Adipocyte (in vitro differentiated cells): ENCODE measurements around the gene LSAMP.

ENCODE experiments used
- DNase-seq: peaks from one replicate; pipeline ENCODE4 v3.0.0-alpha.2; 2015; ENCODE audit warnings: low read depth
- H3K27me3 ChIP-seq: replicated peaks from 2 replicates; pipeline ENCODE4 v1.7.0; 2013; ENCODE audit warnings: mild to moderate bottlenecking, low read length, moderate library complexity; ENCODE audit not compliant: control insufficient read depth, insufficient read depth
- H3K36me3 ChIP-seq: 2 replicates; pipeline ENCODE4 v1.7.0; 2013; ENCODE audit warnings: low read length, mild to moderate bottlenecking, moderate library complexity; ENCODE audit not compliant: control insufficient read depth, insufficient read depth, severe bottlenecking
- H3K4me1 ChIP-seq: 2 replicates; pipeline ENCODE4 v1.7.0; 2013; ENCODE audit warnings: mild to moderate bottlenecking, low read length, moderate library complexity; ENCODE audit not compliant: control insufficient read depth, insufficient read depth
- H3K4me3 ChIP-seq: 2 replicates; pipeline ENCODE4 v1.7.0; 2013; ENCODE audit warnings: mild to moderate bottlenecking, low read length, moderate library complexity
- H3K9ac ChIP-seq: 2 replicates; pipeline ENCODE4 v1.7.0; 2013; ENCODE audit warnings: mild to moderate bottlenecking, low read length, moderate library complexity
- H3K9me3 ChIP-seq: 2 replicates; pipeline ENCODE4 v1.7.0; 2013; ENCODE audit warnings: mild to moderate bottlenecking, low read length, moderate library complexity; ENCODE audit not compliant: control insufficient read depth

Gene LSAMP

DNA sequence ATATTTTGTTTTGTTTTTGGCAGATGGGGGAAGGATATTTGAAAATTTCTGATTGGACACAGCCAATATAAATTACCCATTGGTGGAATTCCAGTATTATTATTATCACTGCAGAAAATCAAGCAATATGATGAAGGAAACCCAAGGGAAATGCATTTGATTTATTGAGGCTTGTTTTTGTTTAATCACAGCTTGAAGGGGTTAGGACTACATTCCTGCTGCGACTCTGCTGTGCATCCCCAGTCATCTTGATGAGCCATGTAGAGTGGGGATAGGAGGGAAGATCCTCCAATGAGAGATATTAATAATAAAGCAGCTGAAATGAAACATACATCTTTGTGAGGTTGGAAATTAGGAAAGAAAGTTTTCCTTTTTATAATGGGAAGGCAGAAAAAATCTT, 613.4 kb downstream of the LSAMP start:
- DNase-seq = no peak

DNA sequence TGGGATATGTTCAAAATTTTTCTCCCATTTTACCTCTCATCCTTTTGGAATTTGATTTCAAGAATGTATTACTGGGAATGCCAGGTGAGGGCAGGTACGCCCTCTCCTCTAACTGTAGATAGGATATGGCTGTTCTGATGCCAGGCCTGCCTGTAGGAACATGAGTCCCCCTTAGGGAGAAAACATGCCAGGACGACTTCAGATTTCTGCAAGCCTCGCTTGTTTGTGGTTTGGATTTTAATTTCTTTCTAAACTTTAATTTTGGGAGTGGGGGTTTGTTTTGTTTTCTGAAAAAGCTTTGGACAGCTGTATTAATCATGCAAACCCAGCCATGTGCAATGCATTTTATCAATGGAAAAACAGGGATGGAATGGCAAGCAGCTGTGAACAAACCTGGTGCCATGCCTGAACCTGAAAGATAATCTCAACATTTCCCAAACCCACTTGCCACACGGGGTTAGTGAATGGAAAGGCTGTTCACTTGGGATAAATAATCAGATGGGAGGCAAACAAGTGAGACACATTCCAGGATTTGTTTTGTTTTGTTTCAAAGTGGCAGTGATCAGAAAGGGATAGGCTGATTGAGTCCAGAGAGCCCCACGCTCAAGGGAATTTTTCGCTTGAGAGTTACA, 614.4 kb downstream of the LSAMP start:
- DNase-seq = no peak
- Histone ChIP-seq H3K27me3 (no peaks in the 10 kb centered on the region), H3K36me3 (no peaks in the 10 kb centered on the region), H3K9me3 (no peaks in the 10 kb centered on the region), H3K9ac (no peak overlapping the region), H3K4me3 (no peak overlapping the region), H3K4me1 (peaks cover 19% of the 10 kb centered on the region)

More for the DNA sequence above, 613.4 kb downstream of the LSAMP start:
- peaks cover 28% of the 10 kb centered on the region for H3K4me1 ChIP-seq
- H3K4me3 ChIP-seq = no peak overlapping the region
- no peaks in the 10 kb centered on the region for H3K9me3 ChIP-seq
- no peaks in the 10 kb centered on the region for H3K27me3 ChIP-seq
- no peaks in the 10 kb centered on the region for H3K36me3 ChIP-seq
- no peak overlapping the region for H3K9ac ChIP-seq

DNA sequence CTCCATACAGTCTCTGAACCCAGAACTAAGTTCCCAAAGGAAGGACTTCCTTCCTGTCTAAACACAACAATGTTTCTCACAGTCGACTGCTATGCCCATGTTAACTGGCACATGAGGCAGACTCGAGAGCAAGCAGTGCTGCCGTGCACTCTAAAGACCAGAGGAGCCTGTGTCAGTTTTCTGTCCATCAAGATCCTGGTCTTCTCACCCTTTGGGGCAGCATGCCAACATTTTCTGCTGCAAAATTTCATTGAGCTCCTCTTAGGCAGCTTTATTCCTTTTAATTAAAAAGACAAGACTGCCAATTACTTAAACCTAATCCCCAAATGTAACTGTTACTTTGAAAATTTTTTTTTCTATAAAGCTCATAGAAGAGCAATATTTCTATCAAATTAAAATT, 616.9 kb downstream of the LSAMP start:
- H3K36me3 ChIP-seq = no peaks in the 10 kb centered on the region
- no peak overlapping the region for H3K9ac ChIP-seq
- H3K27me3 ChIP-seq = no peaks in the 10 kb centered on the region
- H3K9me3 ChIP-seq = no peaks in the 10 kb centered on the region
- no peak overlapping the region for H3K4me3 ChIP-seq
- DNase-seq = no peak
- H3K4me1 ChIP-seq = peaks cover 6% of the 10 kb centered on the region

DNA sequence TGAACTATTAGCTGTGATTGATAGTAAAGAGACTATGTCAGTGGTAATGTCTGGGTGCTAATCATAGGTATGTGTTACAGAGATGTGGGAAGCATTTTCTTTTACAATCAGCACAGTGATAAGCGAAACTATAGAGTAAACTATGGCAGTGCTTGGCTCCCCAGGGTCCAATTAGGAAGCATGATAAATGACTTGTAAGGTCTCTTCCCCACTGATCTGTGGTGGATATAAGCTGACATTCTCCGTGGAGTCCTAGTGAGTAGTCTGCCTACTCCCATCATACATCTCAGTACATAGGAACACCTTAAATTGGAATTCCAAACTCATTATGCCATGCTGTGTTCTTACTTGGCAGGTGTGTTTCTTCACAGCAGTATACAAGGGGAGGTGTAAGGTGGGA, 617.8 kb downstream of the LSAMP start:
- Histone ChIP-seq H3K9ac (no peak overlapping the region), H3K4me3 (no peak overlapping the region), H3K9me3 (no peaks in the 10 kb centered on the region), H3K27me3 (no peaks in the 10 kb centered on the region), H3K36me3 (no peaks in the 10 kb centered on the region), H3K4me1 (peaks cover 4% of the 10 kb centered on the region)
- DNase-seq = no peak

DNA sequence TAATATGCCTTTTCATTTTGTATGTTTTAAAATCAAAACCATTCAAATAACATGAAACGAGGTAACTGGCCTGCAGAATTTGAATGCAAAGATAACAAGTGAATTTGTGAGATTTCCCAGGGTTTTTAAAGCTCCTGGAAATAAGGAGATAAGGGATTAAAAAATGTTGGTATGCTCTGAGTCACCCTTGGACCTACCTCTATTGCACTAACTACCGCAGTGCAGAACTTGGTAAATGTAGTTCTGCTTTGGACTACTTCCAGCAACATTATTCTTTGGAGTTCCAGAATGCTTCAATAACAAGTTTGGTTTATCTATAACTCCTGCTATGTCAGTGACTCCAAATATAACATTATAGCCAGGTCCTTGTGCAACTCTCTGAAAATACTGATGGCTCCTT, 620.2 kb downstream of the LSAMP start:
- Histone ChIP-seq H3K9ac (no peak overlapping the region), H3K9me3 (no peaks in the 10 kb centered on the region), H3K4me3 (no peak overlapping the region), H3K4me1 (peaks cover 4% of the 10 kb centered on the region), H3K36me3 (no peaks in the 10 kb centered on the region), H3K27me3 (no peaks in the 10 kb centered on the region)
- no peak for DNase-seq

DNA sequence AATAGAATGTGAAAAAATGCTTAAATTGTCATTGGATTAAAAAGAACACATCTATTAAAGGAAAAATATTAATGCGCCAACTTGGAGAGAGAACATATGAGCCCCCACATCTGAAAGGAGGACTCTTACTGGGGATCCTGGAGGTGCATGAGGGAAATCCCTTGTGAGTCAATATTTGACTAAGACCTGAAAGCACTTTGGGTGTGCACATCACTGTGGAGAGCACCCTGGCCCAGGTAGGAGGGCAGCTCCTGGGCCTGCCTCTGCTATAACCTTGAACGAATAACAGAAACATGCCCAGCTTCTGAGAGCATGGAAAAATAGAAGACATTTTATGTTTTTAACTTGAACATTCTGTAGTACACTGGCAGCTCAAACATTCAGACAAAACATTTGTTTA, 622.2 kb downstream of the LSAMP start:
- Histone ChIP-seq H3K9me3 (no peaks in the 10 kb centered on the region), H3K4me1 (peaks cover 4% of the 10 kb centered on the region), H3K4me3 (no peak overlapping the region), H3K9ac (no peak overlapping the region), H3K27me3 (no peaks in the 10 kb centered on the region), H3K36me3 (no peaks in the 10 kb centered on the region)
- DNase-seq = no peak

DNA sequence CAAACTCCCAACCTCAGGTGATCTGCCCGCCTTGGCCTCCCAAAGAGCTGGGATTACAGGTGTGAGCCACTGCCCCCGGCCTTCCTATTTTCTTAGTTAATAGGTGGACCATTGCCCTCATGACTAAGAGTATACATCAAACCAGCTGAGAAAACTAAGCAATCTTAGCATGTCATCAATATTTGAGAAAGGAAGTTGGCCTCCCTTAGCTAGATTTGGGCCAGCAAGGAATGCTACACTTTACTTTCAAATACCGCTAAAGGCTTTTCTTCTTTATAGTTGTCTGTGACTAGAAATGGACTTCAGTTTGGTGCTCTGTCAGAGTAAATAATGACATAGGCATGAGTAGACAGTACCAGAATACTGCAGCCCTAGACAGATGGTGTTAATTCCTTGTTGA, 622.7 kb downstream of the LSAMP start:
- no peak for DNase-seq
- H3K9me3 ChIP-seq = no peaks in the 10 kb centered on the region

DNA sequence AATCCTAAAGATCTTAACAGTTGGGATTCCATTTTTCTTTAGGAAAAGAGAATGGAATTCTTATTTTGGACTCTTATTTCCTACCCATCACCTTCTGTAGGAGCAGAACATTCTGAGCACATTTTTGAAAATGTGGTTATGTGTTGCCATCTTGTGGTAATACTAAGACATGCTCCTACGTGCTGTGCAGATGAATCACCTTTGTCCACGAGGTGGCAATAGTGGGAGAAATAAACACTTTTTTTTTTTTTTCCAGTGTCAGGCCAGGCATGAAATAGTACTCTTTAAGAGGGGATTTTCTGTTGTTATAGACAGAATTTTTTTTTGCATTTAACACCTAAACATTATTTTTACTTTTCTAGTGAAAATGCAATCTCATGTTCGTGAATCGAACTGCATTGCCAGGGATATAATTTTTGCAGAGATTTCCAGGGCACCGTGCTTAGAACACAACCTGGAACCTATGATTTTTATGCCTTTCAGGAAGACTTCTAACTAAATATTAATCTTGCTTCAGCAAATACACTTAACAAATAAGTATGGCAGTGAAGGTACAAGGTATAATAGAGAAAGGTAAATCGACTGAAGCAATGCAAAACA, 625.4 kb downstream of the LSAMP start:
- Histone ChIP-seq H3K9me3 (no peaks in the 10 kb centered on the region), H3K36me3 (no peaks in the 10 kb centered on the region), H3K4me3 (no peak overlapping the region), H3K4me1 (peaks cover 1% of the 10 kb centered on the region), H3K27me3 (no peaks in the 10 kb centered on the region), H3K9ac (no peak overlapping the region)
- peak; percentile 95 for DNase-seq

More for the DNA sequence above, 622.7 kb downstream of the LSAMP start:
- Histone ChIP-seq H3K36me3 (no peaks in the 10 kb centered on the region), H3K27me3 (no peaks in the 10 kb centered on the region), H3K4me3 (no peak overlapping the region), H3K9ac (no peak overlapping the region), H3K4me1 (peaks cover 4% of the 10 kb centered on the region)

DNA sequence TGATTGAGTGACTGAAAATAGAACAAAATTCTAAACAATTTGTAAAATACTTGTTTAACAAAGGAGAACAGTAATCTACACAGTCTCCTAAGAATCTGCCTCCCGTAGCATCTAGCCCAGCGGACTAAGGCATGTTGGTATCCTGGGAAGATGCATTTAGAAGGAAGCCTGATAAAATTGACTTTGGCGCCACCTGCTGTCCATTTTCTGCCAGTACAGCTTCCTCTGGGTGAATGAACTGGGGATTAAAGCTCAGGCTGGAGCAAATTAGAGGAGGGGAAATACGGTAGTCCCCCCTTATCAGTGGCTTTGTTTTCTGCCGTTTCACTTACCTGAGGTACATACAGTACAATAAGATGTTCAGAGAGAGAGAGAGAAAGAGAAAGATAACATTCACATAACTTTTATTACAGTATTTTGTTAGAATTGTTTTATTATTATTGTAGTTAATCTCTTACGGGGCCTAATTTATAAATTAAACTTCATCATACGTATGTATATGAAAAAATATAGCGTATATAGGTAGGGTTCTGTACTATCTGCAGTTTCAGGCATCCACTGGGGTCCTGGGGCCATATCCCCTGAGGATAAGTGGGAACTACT, 630.4 kb downstream of the LSAMP start:
- DNase-seq = peak; percentile 90

DNA sequence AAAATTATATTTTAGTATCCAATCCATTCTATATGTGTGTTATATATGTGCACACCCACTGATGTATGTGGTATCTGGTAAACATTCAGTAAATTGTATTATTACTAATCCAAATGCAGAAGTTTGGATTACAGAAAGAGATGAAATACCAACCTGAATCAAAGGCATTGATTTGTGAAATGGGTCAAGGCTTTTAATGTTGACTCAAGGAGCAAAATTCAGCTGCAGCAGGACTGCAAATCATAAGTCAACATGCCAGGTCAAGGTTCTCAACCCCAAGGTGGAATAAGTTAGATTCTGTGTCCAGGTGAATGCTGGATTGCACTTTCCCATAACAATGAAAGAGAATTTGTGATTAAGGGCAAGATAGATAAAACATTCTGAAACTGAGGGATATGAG, 631.3 kb downstream of the LSAMP start:
- H3K27me3 ChIP-seq = no peaks in the 10 kb centered on the region

More for the DNA sequence above, 630.4 kb downstream of the LSAMP start:
- no peaks in the 10 kb centered on the region for H3K9me3 ChIP-seq
- no peaks in the 10 kb centered on the region for H3K36me3 ChIP-seq
- no peaks in the 10 kb centered on the region for H3K27me3 ChIP-seq
- no peak overlapping the region for H3K4me3 ChIP-seq
- no peaks in the 10 kb centered on the region for H3K4me1 ChIP-seq
- H3K9ac ChIP-seq = no peak overlapping the region

DNA sequence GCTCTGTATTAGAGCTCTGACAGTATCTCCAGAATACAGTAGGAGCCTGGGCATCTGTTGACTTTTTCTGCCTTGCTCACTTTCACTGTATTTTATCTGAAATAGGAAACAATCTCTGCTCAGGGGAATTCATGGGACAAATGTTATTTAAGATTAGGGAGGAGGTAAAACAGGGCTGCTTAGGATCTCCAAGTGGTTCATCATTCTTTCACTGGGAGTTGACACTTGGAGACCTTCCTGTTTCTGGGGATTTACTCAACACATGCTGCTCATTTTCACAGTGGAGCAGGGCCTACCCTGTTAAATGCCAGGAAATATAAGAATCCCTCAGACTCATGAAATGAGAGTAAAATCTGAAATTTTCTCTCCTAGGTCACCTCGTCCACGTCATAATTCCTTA, 636.5 kb downstream of the LSAMP start:
- Histone ChIP-seq H3K4me3 (no peak overlapping the region), H3K27me3 (no peaks in the 10 kb centered on the region), H3K9me3 (no peaks in the 10 kb centered on the region), H3K9ac (no peak overlapping the region), H3K36me3 (no peaks in the 10 kb centered on the region), H3K4me1 (peaks cover 17% of the 10 kb centered on the region)
- DNase-seq = no peak

More for the DNA sequence above, 631.3 kb downstream of the LSAMP start:
- Histone ChIP-seq H3K9me3 (no peaks in the 10 kb centered on the region), H3K9ac (no peak overlapping the region), H3K4me3 (no peak overlapping the region), H3K36me3 (no peaks in the 10 kb centered on the region), H3K4me1 (no peaks in the 10 kb centered on the region)
- DNase-seq = no peak
